Measurements from ENCODE around the gene HHAT.

The HHAT gene

GRCh38 chr1:210648588-210649269, 320.0 kb downstream of the HHAT start:
- no peak for DNase-seq (ENCODE audit: low spot score)
- no peak for TF ChIP-seq CTCF (IDR thresholded peaks at IDR 0.05; ENCODE audit: borderline replicate concordance, control extremely low read depth, extremely low read depth, insufficient read depth, missing control alignments)
- in situ Hi-C loops (cut with MboI; ENCODE audit: low sequenced_read_pairs, unreplicated experiment), result no loop called here

GRCh38 chr1:210650403-210650802, 321.7 kb downstream of the HHAT start:
- in situ Hi-C loops (cut with MboI; ENCODE audit: low sequenced_read_pairs, unreplicated experiment), result no loop called here
- no peak for DNase-seq (ENCODE audit: low spot score)

DNA sequence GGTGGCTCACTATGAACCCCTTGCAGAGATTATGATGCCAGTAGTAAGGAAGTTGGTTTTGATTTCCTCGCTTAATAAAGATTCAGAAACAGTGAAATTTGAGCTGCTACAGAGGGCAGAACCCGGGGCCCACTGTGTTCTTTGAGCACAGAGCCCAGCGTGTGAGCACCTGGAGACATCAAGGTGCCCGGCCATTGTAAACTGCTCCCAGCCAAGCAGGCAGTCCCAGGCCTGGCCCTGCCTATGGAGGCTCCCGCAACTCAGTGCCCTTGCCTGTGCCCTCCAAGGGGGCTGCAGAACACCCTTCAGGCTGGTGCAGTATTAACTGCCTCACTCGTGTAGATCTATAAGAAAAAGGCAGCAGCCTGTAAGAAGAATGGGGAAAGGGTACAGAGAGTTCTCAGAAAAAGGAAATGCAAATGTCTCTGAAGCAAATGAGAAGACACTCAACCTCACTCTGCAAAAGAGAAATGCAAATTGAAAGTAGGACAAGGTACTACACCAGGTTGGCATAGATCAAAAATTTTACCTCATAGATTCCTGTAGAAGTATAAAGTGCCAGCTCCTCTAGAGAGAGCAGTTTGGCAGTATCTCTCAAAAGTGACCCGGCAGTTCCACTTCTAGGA, 323.7 kb downstream of the HHAT start:
- in situ Hi-C loops (cut with MboI; ENCODE audit: low sequenced_read_pairs, unreplicated experiment), result no loop called here
- no peak for DNase-seq (ENCODE audit: low spot score)
- TF ChIP-seq CTCF (IDR thresholded peaks at IDR 0.05; ENCODE audit: borderline replicate concordance, control extremely low read depth, extremely low read depth, insufficient read depth, missing control alignments), result no peak

More at GRCh38 chr1:210650403-210650802, 321.7 kb downstream of the HHAT start:
- TF ChIP-seq CTCF (IDR thresholded peaks at IDR 0.05; ENCODE audit: borderline replicate concordance, control extremely low read depth, extremely low read depth, insufficient read depth, missing control alignments), result no peak

- DNase-seq (ENCODE audit: low spot score), result no peak
- TF ChIP-seq CTCF (IDR thresholded peaks at IDR 0.05; ENCODE audit: borderline replicate concordance, control extremely low read depth, extremely low read depth, insufficient read depth, missing control alignments), result no peak
- in situ Hi-C loops (cut with MboI; ENCODE audit: low sequenced_read_pairs, unreplicated experiment), result no loop called here
Measured at GRCh38 chr1:210653771-210654170, 325.1 kb downstream of the HHAT start.

DNA sequence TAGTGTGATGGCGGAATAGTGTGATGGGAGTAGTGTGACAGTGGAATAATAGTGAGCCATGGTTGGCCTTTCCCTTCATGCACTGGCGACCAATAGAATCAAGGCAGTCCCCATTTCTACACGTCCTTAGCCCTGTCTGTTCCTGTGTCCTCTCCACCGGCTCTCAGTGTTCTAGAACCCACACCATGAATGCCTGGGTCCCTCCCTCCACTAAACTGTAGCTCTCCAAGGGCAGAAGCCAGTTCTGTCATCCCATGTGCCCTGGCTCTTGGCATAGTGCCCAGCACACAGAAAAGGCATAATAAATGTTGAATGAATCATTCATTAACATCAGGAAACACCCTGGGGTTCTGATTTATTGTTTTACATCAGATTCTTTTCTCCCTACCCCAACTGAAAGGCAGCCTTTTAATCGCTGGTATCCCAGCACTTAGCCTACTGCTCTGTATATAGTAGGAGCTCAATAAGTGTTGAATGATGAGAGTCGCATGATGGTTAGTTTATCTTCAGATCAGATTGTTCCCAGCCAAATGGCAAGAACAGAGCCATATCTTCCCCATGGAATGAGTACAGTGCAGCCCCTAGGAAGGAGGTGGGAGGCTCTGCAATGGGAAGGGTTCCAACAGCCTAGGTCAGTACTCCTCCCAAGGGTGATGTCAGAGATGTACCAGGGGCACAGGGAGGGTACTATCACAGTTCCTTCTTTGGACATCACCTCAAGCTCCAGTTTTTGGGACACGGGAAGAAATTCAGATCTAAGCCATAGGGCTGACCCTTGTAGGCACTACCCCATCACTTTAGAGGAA, 325.7 kb downstream of the HHAT start:
- in situ Hi-C loops (cut with MboI; ENCODE audit: low sequenced_read_pairs, unreplicated experiment), result no loop called here
- no peak for DNase-seq (ENCODE audit: low spot score)
- TF ChIP-seq CTCF (IDR thresholded peaks at IDR 0.05; ENCODE audit: borderline replicate concordance, control extremely low read depth, extremely low read depth, insufficient read depth, missing control alignments), result no peak

DNA sequence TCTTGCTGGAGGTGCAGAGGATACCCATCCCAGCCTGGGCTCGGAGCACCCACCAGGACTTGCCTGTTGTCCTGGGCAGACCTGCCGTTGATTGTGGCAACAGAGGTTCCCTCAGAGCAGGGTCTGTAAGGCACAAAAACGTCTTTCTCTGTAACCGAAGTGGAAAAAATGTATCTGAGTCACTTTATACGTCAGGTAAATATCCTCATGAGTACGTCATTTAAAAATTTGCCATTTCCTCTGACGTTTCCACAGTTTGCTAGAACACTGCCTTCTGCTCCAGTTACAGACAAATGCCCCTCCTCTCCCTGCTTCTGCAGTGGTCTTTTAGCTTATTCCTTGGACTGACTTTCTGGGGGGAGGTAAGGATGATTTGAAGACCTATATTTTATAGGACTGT, 326.8 kb downstream of the HHAT start:
- in situ Hi-C loops (cut with MboI; ENCODE audit: low sequenced_read_pairs, unreplicated experiment), result no loop called here
- no peak for DNase-seq (ENCODE audit: low spot score)
- TF ChIP-seq CTCF (IDR thresholded peaks at IDR 0.05; ENCODE audit: borderline replicate concordance, control extremely low read depth, extremely low read depth, insufficient read depth, missing control alignments), result no peak

All from GM13976 (cell line).